CD14-positive monocyte (primary cell): ENCODE data around the gene GGTA1. TPM values are rescaled to one million over a fixed set of nuclear protein-coding genes. Genes with fewer than 3 reads are reported as not detected.

Experiments used
- DNase-seq, 3 donors: peaks; one replicate each; pipeline ENCODE4 v3.0.0-alpha.2; 2011 to 2022
- H2AFZ ChIP-seq: 2 replicates; pipeline ENCODE4 v1.6.0; 2012; ENCODE audit warnings: mild to moderate bottlenecking, low read depth, low read length, inconsistent platforms; ENCODE audit not compliant: insufficient read depth, poor library complexity, severe bottlenecking
- H3K27ac ChIP-seq, 2 donors: 1 replicate in 1 of 2; 2 replicates in 1 of 2; pipeline ENCODE4 v1.5.1; 2012 to 2013; ENCODE audit warnings: low read length in 2 of 2, control low read depth in 1 of 2, inconsistent platforms in 1 of 2, low read depth in 1 of 2, mild to moderate bottlenecking in 1 of 2
- H3K27me3 ChIP-seq, 2 donors: one replicate each; pipeline versions ENCODE4 v1.6.0 to v1.6.1; 2011 to 2013; ENCODE audit warnings: low read length in 2 of 2; ENCODE audit not compliant: control insufficient read depth in 2 of 2, insufficient read depth in 2 of 2
- H3K36me3 ChIP-seq, 2 donors: replicated peaks in 1 of 2; 1 replicate in 1 of 2; 2 replicates in 1 of 2; pipeline versions ENCODE4 v1.5.1 to v1.6.1; 2012 to 2013; ENCODE audit warnings: low read length in 2 of 2, control low read depth in 1 of 2, inconsistent platforms in 1 of 2, mild to moderate bottlenecking in 1 of 2; ENCODE audit not compliant: insufficient read depth in 2 of 2, control insufficient read depth in 1 of 2
- H3K4me1 ChIP-seq, 2 donors: 1 replicate in 1 of 2; 2 replicates in 1 of 2; pipeline versions ENCODE4 v1.5.1 to v1.6.1; 2012 to 2013; ENCODE audit warnings: low read length in 2 of 2, control low read depth in 1 of 2, inconsistent platforms in 1 of 2, mild to moderate bottlenecking in 1 of 2, moderate library complexity in 1 of 2; ENCODE audit not compliant: insufficient read depth in 2 of 2, control insufficient read depth in 1 of 2
- H3K4me2 ChIP-seq: replicated peaks from 2 replicates; pipeline ENCODE3; 2012; ENCODE audit warnings: low read length, moderate library complexity, mild to moderate bottlenecking; ENCODE audit not compliant: poor library complexity, severe bottlenecking; ENCODE audit errors: extremely low read depth
- H3K4me3 ChIP-seq, 3 experiments: fragments of 200-600 bp in 1 of 3; sonication (generic) in 1 of 3; replicated peaks in 1 of 3; 1 replicate in 2 of 3; 2 replicates in 1 of 3; pipeline ENCODE4 v1.5.1; 2011 to 2013; ENCODE audit warnings: low read length in 3 of 3, mild to moderate bottlenecking in 3 of 3, control low read depth in 2 of 3, low read depth in 2 of 3, inconsistent platforms in 1 of 3, moderate library complexity in 1 of 3
- H3K79me2 ChIP-seq: 2 replicates; pipeline ENCODE4 v1.6.0; 2012; ENCODE audit warnings: mild to moderate bottlenecking, control low read depth, inconsistent platforms, low read length, moderate library complexity; ENCODE audit not compliant: insufficient read depth
- H3K9ac ChIP-seq: 2 replicates; pipeline ENCODE4 v1.6.0; 2017; ENCODE audit warnings: low read length, mild to moderate bottlenecking; ENCODE audit not compliant: insufficient read depth, poor library complexity, severe bottlenecking
- H3K9me3 ChIP-seq, 2 donors: replicated peaks in 1 of 2; 1 replicate in 1 of 2; 2 replicates in 1 of 2; pipeline versions ENCODE4 v1.5.1 to v1.6.1; 2012 to 2013; ENCODE audit warnings: low read length in 2 of 2, control low read depth in 1 of 2; ENCODE audit not compliant: control insufficient read depth in 1 of 2, insufficient read depth in 1 of 2
- H4K20me1 ChIP-seq: 2 replicates; pipeline ENCODE4 v1.6.0; 2012; ENCODE audit warnings: mild to moderate bottlenecking, low read length, control low read depth, moderate library complexity; ENCODE audit not compliant: insufficient read depth
- H3K27ac Mint-ChIP-seq, 7 donors: one replicate each; pipeline ENCODE4 v1.8.0; 2020; ENCODE audit warnings: mild to moderate bottlenecking in 7 of 7, mixed read lengths in 7 of 7, moderate library complexity in 6 of 7, inconsistent platforms in 2 of 7
- H3K27me3 Mint-ChIP-seq, 3 donors: one replicate each; pipeline ENCODE4 v1.8.0; 2021 to 2022; ENCODE audit warnings: low read depth in 3 of 3, mild to moderate bottlenecking in 3 of 3, mixed read lengths in 3 of 3, moderate library complexity in 3 of 3, inconsistent platforms in 1 of 3
- H3K36me3 Mint-ChIP-seq, 2 donors: one replicate each; pipeline ENCODE4 v1.8.0; 2020; ENCODE audit warnings: mixed read lengths in 2 of 2, inconsistent platforms in 1 of 2, mild to moderate bottlenecking in 1 of 2
- H3K4me1 Mint-ChIP-seq: one replicate; pipeline ENCODE4 v1.8.0; 2020; ENCODE audit warnings: mild to moderate bottlenecking, mixed read lengths
- H3K4me3 Mint-ChIP-seq, 2 donors: one replicate each; pipeline ENCODE4 v1.8.0; 2020; ENCODE audit warnings: mild to moderate bottlenecking in 2 of 2, mixed read lengths in 2 of 2, moderate library complexity in 1 of 2
- H3K9me3 Mint-ChIP-seq, 7 donors: one replicate each; pipeline ENCODE4 v1.8.0; 2020 to 2022; ENCODE audit warnings: mixed read lengths in 7 of 7, mild to moderate bottlenecking in 6 of 7, moderate library complexity in 6 of 7, inconsistent platforms in 2 of 7
- WGBS: methylation state at CpG from one replicate; pipeline ENCODE4 v1.1.5; 2013; ENCODE audit warnings: missing lambda C conversion rate; ENCODE audit not compliant: insufficient coverage; 5-methylcytosine and 5-hydroxymethylcytosine counted together
- intact Hi-C, 2 donors: fragments of 100-400 bp; cut with micrococcal nuclease; formaldehyde crosslinking; loops; one replicate each; pipeline versions ENCODE4 v1.15.0 to v1.15.1; 2023
- polyA plus RNA-seq, 3 donors: library from polyadenylated mRNA; depleted of rRNA in 1 of 3; unstranded in 2 of 3; stranded (reverse) in 1 of 3; fragments of 300-500 nt in 2 of 3; fragments of >200 nt in 1 of 3; fragmentation: Illumina TruSeq in 2 of 3; gene quantifications; 1 replicate in 2 of 3; 2 replicates in 1 of 3; pipeline ENCODE4 v1.2.3, GENCODE V29; 2012 to 2021
- TF ChIP-seq, protein P1 (sequence below): fragments of 200-600 bp; IDR thresholded peaks from one replicate; pipeline ENCODE4 v1.8.0; 2022; ENCODE audit warnings: antibody characterized with exemption, mild to moderate bottlenecking

The GGTA1 gene
- polyA plus RNA-seq, 3 donors, result 10.9 to 35.6 (median 15.4) TPM

DNA sequence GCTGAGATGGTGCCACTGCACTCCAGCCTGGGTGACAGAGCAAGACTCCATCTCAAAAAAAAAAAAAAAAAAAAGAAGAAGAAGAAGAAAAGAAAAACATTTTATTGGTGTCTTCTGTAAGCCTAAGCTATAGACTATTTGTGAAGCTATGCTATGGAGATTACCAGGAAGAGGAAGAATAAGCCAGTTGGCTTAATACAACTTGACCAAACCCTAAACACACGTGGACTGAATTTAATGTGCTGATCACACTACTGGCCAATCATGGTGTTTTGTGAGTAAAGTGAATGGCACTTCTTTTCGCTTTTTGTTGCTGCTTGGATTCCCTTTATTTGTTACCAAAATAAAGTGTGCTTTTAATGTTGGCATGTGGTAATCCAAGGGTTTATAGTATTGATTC, 49.9 kb downstream of the GGTA1 start:
- intact Hi-C loops, result no loop called here
- H3K4me3 Mint-ChIP-seq, result no peak overlapping the region
- Histone ChIP-seq H3K9me3 (no peaks in the 10 kb centered on the region), H3K4me2 (no peak overlapping the region), H3K4me1 (no peaks in the 10 kb centered on the region), H3K27me3 (peaks cover 19 to 23% of the 10 kb centered on the region in 2 donors), H3K9ac (no peak overlapping the region), H3K36me3 (no peaks in the 10 kb centered on the region), H3K27ac (no peak overlapping the region), H4K20me1 (no peaks in the 10 kb centered on the region), H3K79me2 (no peaks in the 10 kb centered on the region), H2AFZ (no peak overlapping the region), H3K4me3 (no peak overlapping the region)
- H3K27me3 Mint-ChIP-seq, result peaks cover 14 to 18% (median 18%) of the 10 kb centered on the region in 3 donors
- H3K9me3 Mint-ChIP-seq, result peaks cover 0 to 2% (median 0%) of the 10 kb centered on the region in 7 donors
- H3K36me3 Mint-ChIP-seq, result peaks cover 0 to 5% of the 10 kb centered on the region in 2 donors
- no peak overlapping the region for H3K27ac Mint-ChIP-seq
- DNase-seq, result no peak
- peaks cover 8% of the 10 kb centered on the region for H3K4me1 Mint-ChIP-seq
- 100% methylated on average over 1 of the region's 2 CpGs for WGBS
- TF ChIP-seq, protein P1, sequence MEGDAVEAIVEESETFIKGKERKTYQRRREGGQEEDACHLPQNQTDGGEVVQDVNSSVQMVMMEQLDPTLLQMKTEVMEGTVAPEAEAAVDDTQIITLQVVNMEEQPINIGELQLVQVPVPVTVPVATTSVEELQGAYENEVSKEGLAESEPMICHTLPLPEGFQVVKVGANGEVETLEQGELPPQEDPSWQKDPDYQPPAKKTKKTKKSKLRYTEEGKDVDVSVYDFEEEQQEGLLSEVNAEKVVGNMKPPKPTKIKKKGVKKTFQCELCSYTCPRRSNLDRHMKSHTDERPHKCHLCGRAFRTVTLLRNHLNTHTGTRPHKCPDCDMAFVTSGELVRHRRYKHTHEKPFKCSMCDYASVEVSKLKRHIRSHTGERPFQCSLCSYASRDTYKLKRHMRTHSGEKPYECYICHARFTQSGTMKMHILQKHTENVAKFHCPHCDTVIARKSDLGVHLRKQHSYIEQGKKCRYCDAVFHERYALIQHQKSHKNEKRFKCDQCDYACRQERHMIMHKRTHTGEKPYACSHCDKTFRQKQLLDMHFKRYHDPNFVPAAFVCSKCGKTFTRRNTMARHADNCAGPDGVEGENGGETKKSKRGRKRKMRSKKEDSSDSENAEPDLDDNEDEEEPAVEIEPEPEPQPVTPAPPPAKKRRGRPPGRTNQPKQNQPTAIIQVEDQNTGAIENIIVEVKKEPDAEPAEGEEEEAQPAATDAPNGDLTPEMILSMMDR, result no peak

DNA sequence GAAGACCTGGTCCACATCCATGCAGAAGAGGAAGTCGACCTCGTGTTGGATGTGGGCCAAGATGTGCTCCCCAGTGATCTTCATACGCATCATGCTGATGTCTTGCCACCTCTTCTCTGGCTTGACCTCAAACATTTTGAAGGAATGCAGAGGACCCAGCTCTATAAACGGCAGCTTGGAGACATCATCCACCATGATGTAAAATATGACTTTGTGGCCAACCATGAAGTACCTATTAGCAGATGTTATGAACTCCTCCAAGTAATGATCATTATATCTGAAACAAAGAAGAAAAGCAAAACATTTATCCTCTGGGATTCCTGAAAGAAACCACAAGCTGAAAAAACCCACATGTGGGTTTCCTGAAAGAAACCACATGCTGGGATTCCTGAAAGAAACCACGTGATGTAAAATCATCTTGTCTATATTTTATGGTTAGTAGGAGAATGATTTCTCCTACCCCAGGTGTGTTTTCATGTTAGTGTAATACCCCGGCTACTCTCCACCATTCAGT, 52.3 kb downstream of the GGTA1 start:
- Histone ChIP-seq H3K79me2 (no peaks in the 10 kb centered on the region), H2AFZ (no peak overlapping the region), H3K4me3 (no peak overlapping the region), H3K4me1 (no peaks in the 10 kb centered on the region), H3K27ac (no peak overlapping the region), H3K27me3 (peaks cover 20 to 27% of the 10 kb centered on the region in 2 donors), H3K36me3 (no peaks in the 10 kb centered on the region), H3K9me3 (no peaks in the 10 kb centered on the region), H3K4me2 (no peak overlapping the region), H3K9ac (no peak overlapping the region), H4K20me1 (no peaks in the 10 kb centered on the region)
- DNase-seq, result peak in 1 of 3 donors; percentile 2
- TF ChIP-seq, protein P1, result no peak
- Mint-ChIP-seq H3K9me3 (peaks cover 0 to 3% (median 0%) of the 10 kb centered on the region in 7 donors), H3K27me3 (peaks cover 17 to 21% (median 21%) of the 10 kb centered on the region in 3 donors), H3K27ac (peak overlapping the region in 1 of 7 donors; percentile 70), H3K4me1 (peaks cover 8% of the 10 kb centered on the region), H3K4me3 (peak overlapping the region in 1 of 2 donors; percentile 54), H3K36me3 (no peaks in the 10 kb centered on the region)
- intact Hi-C loops, result no loop called here
- WGBS, result 14% methylated on average over 4 of the region's 6 CpGs
